Forelimb muscle (tissue), 1 donor: ENCODE data around the gene SND1. TPM values are rescaled to one million over a fixed set of nuclear protein-coding genes. Genes with fewer than 3 reads are reported as not detected.

Experiments
- DNase-seq: peaks from one replicate; pipeline ENCODE4 v3.0.0-alpha.2; 2013; ENCODE audit warnings: low read depth
- polyA plus RNA-seq: library from polyadenylated mRNA; unstranded; fragments of 120-200 nt; gene quantifications from one replicate; pipeline ENCODE4 v1.2.1, GENCODE V29; 2013; ENCODE audit not compliant: insufficient read length

Gene SND1
- polyA plus RNA-seq, 1 donor, result 95.0 TPM

DNA sequence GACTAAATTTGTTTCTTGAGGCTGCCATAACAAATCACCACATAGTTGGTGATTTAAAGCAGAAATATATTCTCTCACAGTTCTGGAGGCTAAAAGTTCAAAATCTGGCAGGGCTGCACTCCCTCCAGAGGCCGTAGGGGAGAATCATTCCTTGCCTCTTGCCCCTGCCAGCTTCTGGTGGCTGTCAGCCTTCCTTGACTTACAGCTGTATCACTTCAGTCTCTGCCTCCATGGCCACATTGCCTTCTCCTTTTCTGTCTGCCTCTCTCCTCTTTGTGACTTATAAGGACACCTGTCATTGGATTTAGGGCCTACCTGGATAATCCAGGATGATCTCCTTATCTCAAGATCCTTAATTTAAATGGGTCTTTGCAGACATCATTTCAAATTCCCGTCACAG is 385.1 kb downstream of the SND1 start:
- no peak for DNase-seq

DNA sequence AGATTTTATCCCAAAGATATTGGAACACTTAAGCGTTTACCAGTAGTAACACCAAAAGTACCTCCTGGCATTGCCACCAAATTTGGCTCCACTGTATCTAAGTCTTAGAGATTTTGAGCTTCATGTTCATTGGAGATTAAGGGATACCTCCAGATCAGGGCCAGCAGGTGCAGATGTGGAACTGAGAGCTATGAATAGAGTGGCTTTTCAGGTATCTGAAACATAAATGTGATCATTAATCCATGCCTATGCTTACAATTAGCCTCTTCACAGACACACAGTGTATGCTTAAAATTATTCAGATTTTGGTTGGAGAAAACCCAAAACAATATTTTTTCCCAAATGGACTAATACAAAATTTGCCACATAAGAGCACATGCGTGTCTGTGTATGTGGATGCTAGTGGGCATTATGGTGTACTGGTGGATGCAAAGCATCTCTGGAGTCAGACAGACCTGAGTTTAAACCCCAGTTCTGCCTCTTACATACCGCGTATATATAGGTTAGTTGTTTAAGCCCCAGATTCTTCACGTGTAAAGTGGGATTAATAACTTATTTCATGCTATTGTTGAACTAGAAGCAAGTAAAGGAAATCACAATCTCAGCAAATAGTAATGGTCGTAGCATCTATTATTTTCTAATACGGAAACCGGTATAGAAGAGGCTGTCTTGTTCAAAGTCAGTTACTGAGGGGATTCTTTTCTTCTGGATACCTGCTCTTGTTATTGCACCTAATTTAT is 386.1 kb downstream of the SND1 start:
- no peak for DNase-seq

GRCh38 chr7:128039544-128039953 is 387.6 kb downstream of the SND1 start:
- DNase-seq, result no peak

DNA sequence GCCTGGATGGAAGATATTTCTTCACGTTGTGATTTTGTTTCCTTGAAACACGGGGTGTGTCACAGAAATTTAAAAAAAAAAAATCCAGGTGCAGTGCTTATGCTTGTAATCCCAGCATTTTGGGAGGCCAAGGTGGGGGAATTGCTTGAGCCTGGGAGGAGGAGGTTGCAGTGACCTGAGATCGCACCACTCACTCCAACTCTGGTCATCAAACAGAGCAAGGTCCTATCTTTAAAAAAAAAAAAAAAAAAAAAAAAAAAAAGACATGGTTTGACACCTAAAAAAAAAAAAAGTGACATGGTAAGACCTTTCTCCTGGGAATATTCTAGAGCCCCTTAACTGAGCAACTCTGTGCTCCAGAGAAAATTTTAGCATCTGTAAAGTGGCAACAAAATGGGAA is 388.2 kb downstream of the SND1 start:
- no peak for DNase-seq

DNA sequence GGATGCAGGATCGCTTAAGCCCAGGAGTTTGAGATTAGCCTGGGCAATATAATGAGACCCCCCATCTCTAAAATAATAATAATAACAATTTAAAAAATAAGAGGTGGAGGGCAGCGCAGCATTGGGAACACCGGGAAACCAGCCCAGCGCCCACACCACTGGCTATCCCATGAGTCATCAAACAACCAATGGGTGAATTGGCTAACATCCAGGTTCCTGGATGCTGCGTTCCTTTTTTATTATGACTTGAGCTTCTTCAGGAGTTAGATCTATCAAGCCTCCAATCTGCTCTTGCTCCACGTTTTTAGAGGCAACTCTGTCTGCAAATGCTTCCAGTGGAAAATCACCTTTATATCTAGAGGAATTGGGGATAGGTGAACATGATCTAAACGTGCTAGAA is 389.2 kb downstream of the SND1 start:
- DNase-seq, result no peak

GRCh38 chr7:128042012-128042411 is 390.0 kb downstream of the SND1 start:
- no peak for DNase-seq

- no peak for DNase-seq
Measured at GRCh38 chr7:128044064-128044463, 392.1 kb downstream of the SND1 start.

DNA sequence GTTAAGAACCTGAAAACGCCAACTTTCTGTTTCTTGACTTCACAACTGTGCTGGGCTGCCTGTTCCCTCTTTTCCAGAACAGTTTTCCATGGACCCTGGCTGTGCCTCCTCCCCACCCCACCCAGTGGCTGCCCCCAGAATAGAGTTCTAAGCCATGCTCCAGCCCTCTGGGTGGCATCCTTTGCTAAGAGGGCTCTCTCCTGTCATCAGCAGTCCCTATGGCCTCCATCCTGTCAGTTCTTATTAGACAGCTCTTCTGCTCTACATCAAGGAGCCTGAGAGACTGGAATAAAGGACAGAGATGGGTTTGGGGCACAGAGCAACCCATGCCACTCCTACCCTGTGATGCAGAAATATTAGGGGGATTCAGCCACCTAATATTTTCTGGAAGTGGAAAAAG is 393.2 kb downstream of the SND1 start:
- no peak for DNase-seq

DNA sequence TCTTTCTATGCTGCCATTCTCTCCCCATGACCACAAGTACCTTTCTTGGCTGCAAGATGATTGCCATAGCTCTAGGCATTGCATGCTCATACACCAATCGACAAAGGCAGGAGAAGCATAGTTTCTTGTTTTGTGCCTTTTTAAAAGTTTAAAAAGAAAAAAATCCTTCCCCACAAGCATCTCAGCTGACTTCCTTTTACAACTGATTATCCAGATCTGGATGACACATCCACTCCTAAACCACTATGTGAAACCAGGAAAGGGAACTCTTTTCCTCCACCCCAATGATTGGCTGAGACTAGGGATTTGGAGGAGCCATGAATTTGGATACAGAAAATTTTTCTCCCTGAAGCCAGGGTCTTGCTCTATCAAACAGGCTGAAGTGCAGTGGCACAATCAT is 393.8 kb downstream of the SND1 start:
- no peak for DNase-seq

GRCh38 chr7:128052404-128052803 is 400.4 kb downstream of the SND1 start:
- no peak for DNase-seq

- DNase-seq, result no peak
Measured at GRCh38 chr7:128053023-128053422, 401.0 kb downstream of the SND1 start.

GRCh38 chr7:128053991-128054390 is 402.0 kb downstream of the SND1 start:
- DNase-seq, result no peak

- no peak for DNase-seq
Measured at GRCh38 chr7:128054511-128054910, 402.5 kb downstream of the SND1 start.

GRCh38 chr7:128055637-128056036 is 403.6 kb downstream of the SND1 start:
- no peak for DNase-seq

GRCh38 chr7:128056901-128057300 is 404.9 kb downstream of the SND1 start:
- no peak for DNase-seq

- DNase-seq, result no peak
Measured at GRCh38 chr7:128057909-128058308, 405.9 kb downstream of the SND1 start.

GRCh38 chr7:128059143-128059988 is 407.4 kb downstream of the SND1 start:
- no peak for DNase-seq

DNA sequence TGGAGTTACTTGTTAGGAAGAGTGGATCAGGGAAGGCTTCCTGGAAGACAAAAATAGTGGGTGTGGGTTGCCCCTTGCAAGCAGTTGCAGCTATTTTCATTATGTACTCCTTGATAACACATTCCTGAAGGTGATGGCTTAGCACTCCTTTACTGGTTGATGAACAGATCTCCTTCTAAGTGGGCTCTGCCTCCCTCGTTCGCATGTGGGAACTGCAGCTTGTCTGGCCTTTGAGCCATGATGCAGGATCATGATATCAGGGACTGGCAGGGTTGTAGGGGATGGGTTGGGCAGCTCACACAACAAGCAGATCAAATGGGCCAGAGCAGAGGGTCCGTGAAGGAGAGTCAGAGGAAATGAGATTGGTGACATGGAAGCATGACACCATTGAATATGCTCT is 408.0 kb downstream of the SND1 start:
- no peak for DNase-seq

GRCh38 chr7:128063088-128063487 is 411.1 kb downstream of the SND1 start:
- no peak for DNase-seq

DNA sequence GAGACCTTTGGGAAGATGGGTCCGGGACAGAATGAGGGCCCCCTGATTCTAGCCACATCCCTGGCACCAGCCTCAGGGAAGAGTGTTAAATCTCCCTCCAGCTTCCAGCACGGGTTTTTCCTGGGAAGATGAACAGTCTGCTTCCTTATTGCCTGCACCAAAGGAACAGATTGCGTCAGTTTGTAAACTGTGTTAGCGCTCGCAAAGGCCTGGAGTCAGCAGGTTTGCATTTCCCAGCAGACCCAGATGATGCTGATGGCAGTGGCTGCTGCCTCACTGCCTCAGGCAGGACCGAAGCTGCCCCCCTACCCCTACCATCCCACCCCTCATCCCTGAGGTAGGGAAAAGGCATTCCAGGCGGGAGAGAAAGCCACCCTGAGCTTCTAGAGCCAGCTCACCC is 413.9 kb downstream of the SND1 start:
- no peak for DNase-seq

GRCh38 chr7:128066395-128066794 is 414.4 kb downstream of the SND1 start:
- DNase-seq, result no peak

DNA sequence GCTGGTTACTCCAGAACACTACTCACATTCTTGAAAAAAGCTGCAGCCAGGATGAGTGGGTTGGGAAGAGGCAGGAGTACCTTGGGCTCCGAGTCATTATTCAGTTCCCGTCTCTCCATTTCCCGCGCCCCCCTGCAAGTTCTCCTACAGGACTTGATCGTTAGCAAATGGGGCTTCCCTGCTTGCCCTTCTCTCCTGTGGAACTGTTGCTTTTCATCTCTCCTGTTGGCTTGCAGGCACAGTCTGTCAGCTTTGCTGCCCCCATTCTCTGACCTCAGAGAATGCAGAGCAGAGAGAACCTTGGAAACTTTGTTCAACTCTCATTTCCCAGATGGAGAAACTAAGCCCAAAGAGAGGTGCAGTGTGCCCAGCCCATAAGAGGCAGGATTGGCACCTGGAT is 414.9 kb downstream of the SND1 start:
- DNase-seq, result no peak

GRCh38 chr7:128067983-128068382 is 416.0 kb downstream of the SND1 start:
- no peak for DNase-seq
